ENCODE data around the gene CEMIP.

CEMIP gene

GRCh38 chr15:80789296-80789695 lies 10.1 kb downstream of the CEMIP start:
- DNase-seq: no peak

DNA sequence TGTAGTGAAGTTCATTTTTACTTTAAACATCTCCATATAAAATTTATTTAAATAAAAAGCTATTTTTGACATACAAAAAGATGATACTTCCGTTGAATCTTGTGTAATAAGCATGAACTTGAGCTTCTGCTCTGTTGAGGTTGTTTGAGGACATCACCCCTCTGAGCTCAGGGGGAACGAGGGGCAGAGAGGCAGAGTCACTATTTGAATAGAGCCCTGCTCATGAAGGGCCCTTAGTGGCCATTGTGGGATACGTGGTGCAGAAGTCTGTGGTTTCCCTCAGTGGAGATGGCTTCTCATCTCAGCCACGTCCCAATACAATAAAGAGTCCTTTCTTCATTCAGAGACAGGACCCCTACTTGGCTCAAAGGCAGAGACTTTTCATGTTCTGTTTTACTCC lies 10.6 kb downstream of the CEMIP start:
- DNase-seq: no peak

DNA sequence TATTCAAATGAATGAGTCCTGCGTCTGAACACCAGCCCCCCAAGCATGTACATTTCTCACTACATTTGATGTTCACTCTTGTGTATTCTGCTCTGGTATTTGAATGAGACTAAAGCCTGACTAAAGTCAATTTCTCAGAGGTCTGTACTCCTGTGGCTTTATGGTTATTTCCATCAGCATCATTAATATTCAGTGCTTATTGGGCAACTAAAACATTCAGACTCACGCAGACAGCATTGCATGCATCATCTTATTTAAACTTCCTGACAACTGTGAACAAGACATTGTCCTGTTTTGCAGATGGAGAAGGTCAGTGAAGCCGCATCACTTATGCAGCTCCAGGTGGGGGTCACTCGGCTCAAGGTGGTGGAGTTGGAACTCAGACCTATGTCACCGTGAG lies 11.1 kb downstream of the CEMIP start:
- no peak for DNase-seq

DNA sequence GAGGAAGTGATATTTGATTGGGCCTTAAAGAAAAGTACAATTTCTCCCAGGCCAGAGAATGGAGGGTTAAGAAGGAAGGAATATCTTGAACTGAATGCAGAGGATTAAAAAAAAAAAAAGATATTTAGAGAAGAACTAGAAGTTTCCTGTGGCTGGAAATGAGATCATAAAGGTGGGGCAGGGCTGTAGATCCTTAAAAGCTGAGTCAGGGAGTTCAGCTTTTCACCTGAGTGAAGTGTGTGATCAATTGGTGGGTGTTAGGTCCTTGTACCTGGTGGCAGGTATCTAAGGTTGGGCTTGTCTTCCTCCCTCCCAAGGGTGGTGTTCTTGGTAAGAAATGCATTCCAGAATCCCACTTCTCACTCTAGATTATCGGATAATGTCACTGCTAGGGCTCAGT lies 11.8 kb downstream of the CEMIP start:
- no peak for DNase-seq

DNA sequence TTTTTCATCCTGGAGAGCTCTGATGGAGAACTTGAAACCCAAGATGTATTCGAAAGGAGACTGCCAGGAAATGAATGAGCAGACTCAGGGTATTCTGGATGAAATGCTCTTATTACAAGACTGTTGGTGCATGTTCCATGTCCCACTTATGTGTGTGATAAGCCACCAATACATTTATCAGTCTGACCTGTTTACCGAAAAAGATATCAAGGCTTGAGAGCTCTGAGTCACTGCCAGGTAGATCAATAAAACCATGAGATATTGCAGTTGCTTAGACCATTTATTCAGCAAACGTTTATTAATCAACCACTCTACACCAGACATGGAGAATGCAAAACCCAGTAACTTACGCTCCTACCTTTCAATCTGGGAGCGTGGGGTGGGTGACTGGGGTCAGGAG lies 17.2 kb downstream of the CEMIP start:
- DNase-seq: no peak

DNA sequence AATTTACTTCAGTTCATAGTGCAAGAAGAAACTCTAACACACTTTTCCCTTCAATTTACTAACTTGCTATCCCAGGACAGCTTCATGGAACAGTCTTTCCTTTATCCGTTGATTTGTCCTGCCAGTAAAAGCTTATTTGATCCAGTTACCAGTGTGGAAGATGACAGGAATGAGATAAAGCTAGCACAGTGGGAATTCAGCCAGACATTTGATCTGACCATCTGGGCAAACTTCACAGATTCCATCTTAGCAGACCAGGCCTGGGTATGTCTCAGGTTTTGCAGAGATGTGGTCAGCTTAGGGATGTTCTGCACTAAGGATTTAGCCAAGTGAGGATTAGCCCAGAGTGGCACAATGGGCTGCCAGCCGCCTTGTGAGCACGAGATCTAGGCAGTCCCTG lies 19.7 kb downstream of the CEMIP start:
- no peak for DNase-seq

DNA sequence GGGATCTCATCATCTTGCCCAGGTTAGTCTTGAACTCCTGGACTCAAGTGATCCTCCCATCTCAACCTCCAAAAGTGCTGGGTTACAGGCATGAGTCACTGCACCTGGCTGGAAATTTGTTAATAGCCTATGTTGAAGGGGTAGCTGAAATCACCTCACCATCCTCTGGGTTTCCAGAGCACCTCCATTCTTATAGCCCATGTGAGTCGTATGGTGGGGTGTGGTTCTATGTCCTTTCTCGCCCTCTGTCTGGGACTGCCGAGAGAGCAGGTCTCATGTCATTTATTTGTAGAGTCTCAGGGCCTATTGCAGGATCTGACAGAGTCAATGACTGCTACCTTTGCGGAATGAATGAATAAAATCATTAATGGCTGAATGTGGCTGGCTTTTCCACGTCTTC lies 20.9 kb downstream of the CEMIP start:
- DNase-seq: no peak

DNA sequence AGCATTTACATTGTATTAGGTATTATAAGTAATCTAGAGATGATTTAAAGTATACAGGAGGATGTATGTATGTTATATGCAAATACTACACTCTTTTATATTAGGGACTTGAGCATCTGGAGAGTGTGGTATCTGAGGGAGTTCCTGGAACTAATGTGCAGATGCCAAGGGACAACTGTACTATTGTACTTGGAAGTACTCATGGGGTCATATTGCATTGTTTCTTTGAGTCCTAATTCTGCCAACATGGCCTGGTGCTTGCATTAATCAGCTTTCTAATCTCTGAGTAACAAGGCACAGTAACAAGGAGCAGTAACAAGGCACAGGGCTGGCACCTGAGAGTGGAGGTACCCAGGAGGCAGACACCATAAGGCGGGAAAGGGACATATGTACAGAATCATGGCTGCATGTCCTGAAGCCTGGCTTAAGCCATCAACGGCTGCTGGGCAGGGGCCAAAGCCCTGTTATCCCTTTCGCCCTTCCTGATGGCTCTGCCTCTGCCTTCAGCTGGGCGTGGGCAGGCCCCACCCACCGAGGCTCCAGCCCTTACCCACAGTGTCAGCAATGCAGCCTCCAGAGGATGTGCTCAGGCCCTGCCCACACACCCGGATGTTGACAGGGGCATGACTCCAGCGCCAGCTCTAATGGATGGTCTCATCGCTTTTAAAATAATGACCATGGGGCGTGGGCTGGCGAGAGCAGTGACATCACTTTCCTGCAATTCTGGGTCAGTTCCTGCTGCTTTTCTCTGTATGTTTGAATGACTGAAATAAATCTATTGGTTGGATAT lies 22.9 kb downstream of the CEMIP start:
- DNase-seq: no peak

- peak; percentile 32 for DNase-seq
Measured at GRCh38 chr15:80803580-80804525, 24.7 kb downstream of the CEMIP start.

GRCh38 chr15:80804970-80805495 lies 25.9 kb downstream of the CEMIP start:
- no peak for DNase-seq

- no peak for DNase-seq
Measured at GRCh38 chr15:80811781-80812315, 32.7 kb downstream of the CEMIP start.

- no peak for DNase-seq
Measured at GRCh38 chr15:80815106-80815505, 35.9 kb downstream of the CEMIP start.

DNA sequence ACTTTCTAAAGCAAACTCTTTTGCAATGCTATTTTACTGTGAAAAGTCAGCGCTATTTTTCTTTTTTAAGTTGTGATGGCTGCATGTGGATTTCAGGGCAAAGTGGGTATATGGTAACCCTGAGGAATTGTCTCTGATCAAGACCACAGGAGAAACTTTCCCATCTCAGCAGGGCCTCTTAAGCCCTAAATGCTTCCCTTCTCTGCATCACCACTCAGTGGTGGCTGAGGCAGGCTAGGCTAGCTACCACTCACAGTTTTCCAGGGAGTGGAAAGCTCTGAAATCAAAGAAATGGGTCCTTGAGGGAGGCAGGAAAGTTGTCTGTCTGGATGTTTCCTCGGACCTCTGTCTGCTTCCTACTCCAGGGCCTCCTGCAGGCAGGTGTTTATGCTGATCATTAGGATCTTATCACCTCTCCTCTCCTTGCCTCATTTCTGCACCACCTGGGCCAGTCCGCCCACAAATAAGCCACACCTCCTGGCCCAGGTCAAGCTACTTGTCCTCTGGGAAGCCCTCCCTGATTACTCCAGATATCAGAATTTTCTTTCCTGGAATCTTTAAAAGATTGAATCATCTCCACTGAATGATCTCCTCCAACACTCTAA lies 37.0 kb downstream of the CEMIP start:
- DNase-seq: no peak

GRCh38 chr15:80816936-80817335 lies 37.8 kb downstream of the CEMIP start:
- DNase-seq: no peak

GRCh38 chr15:80817901-80818300 lies 38.7 kb downstream of the CEMIP start:
- no peak for DNase-seq

DNA sequence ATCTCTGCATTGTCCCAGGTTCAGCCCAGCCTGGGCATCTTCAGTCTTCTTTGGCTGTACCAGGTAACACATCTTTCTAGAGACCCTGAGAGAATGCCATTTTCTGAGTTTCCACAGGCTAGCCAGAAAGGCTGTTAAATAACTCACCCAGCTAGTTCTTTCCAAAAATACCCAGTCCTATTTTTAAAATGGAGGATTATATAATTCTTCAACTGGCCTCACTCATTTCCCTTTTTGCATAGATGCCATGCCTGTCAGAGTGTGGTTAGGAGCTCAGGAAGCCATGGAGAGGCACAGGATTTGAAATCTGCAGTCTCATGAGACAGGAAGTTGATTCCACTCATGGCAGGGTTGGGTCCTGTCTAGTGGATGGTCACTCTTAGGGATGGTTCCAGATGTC lies 39.8 kb downstream of the CEMIP start:
- DNase-seq: no peak

- DNase-seq: no peak
Measured at GRCh38 chr15:80820092-80820491, 40.9 kb downstream of the CEMIP start.

GRCh38 chr15:80822256-80822655 lies 43.1 kb downstream of the CEMIP start:
- DNase-seq: no peak

GRCh38 chr15:80822676-80823075 lies 43.5 kb downstream of the CEMIP start:
- DNase-seq: no peak

DNA sequence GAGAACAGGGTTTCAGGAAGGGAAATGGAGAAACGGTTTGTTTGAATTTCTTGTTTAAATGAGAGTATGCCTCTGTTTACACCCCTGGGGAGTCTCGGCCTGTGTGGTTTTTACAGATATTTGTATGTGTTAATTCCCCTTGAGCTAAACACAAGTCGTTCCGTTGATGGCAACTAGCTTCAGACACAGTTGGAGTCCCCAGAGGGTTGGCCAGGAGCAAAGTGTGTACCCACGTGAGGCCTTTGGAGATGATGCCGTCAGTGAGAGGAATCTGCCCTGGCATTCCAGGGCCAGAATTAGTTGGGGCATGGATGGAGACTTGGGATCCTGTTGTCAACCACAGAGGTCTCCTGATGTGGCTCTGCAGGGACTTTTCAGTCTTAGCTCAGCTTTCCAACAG lies 44.0 kb downstream of the CEMIP start:
- no peak for DNase-seq

- DNase-seq: no peak
Measured at GRCh38 chr15:80823995-80824394, 44.8 kb downstream of the CEMIP start.

GRCh38 chr15:80825361-80826030 lies 46.3 kb downstream of the CEMIP start:
- DNase-seq: no peak

- no peak for DNase-seq
Measured at GRCh38 chr15:80828796-80829195, 49.6 kb downstream of the CEMIP start.

All from CD4-positive, alpha-beta T cell treated with Interleukin-4 for 4 hours (primary cell).